HFFc6 (cell line): ENCODE measurements around the gene NDST4. TPM values are rescaled to one million over a fixed set of nuclear protein-coding genes. Genes with fewer than 3 reads are reported as not detected.
"Not testable (repeated sequence)": the region's sequence is repeated elsewhere in the genome, so short reads cannot be mapped to it uniquely, and the experiment has no call there.

Experiments used
- DNase-seq: peaks from one replicate; pipeline ENCODE4 v3.0.0-alpha.2; 2018
- H3K27ac Mint-ChIP-seq: 2 replicates; pipeline ENCODE4 v1.8.0; 2020; ENCODE audit warnings: mild to moderate bottlenecking, mixed read lengths
- H3K27me3 Mint-ChIP-seq: 2 replicates; pipeline ENCODE4 v1.8.0; 2021; ENCODE audit warnings: mild to moderate bottlenecking, moderate library complexity, mixed read lengths; ENCODE audit not compliant: insufficient read depth
- H3K36me3 Mint-ChIP-seq: 2 replicates; pipeline ENCODE4 v1.8.0; 2021; ENCODE audit warnings: low read depth, mixed read lengths
- H3K4me1 Mint-ChIP-seq: 2 replicates; pipeline ENCODE4 v1.8.0; 2020; ENCODE audit warnings: low read depth, mixed read lengths
- H3K4me3 Mint-ChIP-seq: 2 replicates; pipeline ENCODE4 v1.8.0; 2020; ENCODE audit warnings: mild to moderate bottlenecking, moderate library complexity, mixed read lengths
- H3K9me3 Mint-ChIP-seq: 2 replicates; pipeline ENCODE4 v1.8.0; 2020; ENCODE audit warnings: mild to moderate bottlenecking, mixed read lengths
- total RNA-seq, 6 experiments: library from RNA; stranded (reverse); fragmentation: NEBNext Ultra II Directional; extraction: Animal tissue kit (Norgen Biotek cat#: 25700); gene quantifications; 2 replicates in 1 of 6; 3 replicates in 5 of 6; pipeline ENCODE4 v1.2.3, GENCODE V29; 2021
- TF ChIP-seq, protein P1 (sequence below): fragments of 200-600 bp; sonication (generic); IDR thresholded peaks from 2 replicates; pipeline ENCODE4 v1.5.0; 2021; ENCODE audit warnings: antibody characterized with exemption, mild to moderate bottlenecking

Gene NDST4
- total RNA-seq, 6 experiments from 2014 or later = not detected

GRCh38 chr4:114980932-114981708 is 132.3 kb downstream of the NDST4 start:
- Mint-ChIP-seq H3K9me3 (peaks cover 37% of the 10 kb centered on the region), H3K27me3 (no peaks in the 10 kb centered on the region), H3K4me3 (no peak overlapping the region), H3K4me1 (no peaks in the 10 kb centered on the region), H3K36me3 (peaks cover 4% of the 10 kb centered on the region), H3K27ac (no peak overlapping the region)
- DNase-seq = no peak
- TF ChIP-seq, protein P1, sequence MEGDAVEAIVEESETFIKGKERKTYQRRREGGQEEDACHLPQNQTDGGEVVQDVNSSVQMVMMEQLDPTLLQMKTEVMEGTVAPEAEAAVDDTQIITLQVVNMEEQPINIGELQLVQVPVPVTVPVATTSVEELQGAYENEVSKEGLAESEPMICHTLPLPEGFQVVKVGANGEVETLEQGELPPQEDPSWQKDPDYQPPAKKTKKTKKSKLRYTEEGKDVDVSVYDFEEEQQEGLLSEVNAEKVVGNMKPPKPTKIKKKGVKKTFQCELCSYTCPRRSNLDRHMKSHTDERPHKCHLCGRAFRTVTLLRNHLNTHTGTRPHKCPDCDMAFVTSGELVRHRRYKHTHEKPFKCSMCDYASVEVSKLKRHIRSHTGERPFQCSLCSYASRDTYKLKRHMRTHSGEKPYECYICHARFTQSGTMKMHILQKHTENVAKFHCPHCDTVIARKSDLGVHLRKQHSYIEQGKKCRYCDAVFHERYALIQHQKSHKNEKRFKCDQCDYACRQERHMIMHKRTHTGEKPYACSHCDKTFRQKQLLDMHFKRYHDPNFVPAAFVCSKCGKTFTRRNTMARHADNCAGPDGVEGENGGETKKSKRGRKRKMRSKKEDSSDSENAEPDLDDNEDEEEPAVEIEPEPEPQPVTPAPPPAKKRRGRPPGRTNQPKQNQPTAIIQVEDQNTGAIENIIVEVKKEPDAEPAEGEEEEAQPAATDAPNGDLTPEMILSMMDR = no peak

GRCh38 chr4:114980399-114980798 is 133.0 kb downstream of the NDST4 start:
- H3K27ac Mint-ChIP-seq, H3K4me1 Mint-ChIP-seq, H3K36me3 Mint-ChIP-seq, DNase-seq, H3K4me3 Mint-ChIP-seq, H3K27me3 Mint-ChIP-seq: not testable (repeated sequence)
- peaks cover 36% of the 10 kb centered on the region for H3K9me3 Mint-ChIP-seq

- Mint-ChIP-seq H3K9me3 (peaks cover 27% of the 10 kb centered on the region), H3K4me3 (no peak overlapping the region), H3K27ac (no peak overlapping the region), H3K4me1 (no peaks in the 10 kb centered on the region), H3K27me3 (no peaks in the 10 kb centered on the region), H3K36me3 (no peaks in the 10 kb centered on the region; the same call in 1 of the 2 replicates)
- TF ChIP-seq, protein P1 = no peak
- DNase-seq = no peak
Measured at GRCh38 chr4:114976901-114977300, 136.5 kb downstream of the NDST4 start.

- TF ChIP-seq, protein P1 = no peak
- no peak for DNase-seq
- H3K4me1 Mint-ChIP-seq = no peaks in the 10 kb centered on the region
- H3K36me3 Mint-ChIP-seq = no peaks in the 10 kb centered on the region
- peaks cover 21% of the 10 kb centered on the region for H3K9me3 Mint-ChIP-seq
- no peak overlapping the region for H3K4me3 Mint-ChIP-seq
- H3K27me3 Mint-ChIP-seq = no peaks in the 10 kb centered on the region
- no peak overlapping the region for H3K27ac Mint-ChIP-seq
Measured at GRCh38 chr4:114964026-114964425, 149.4 kb downstream of the NDST4 start.

- DNase-seq = no peak
- H3K4me3 Mint-ChIP-seq = no peak overlapping the region
- TF ChIP-seq, protein P1 = no peak
- peaks cover 22% of the 10 kb centered on the region for H3K9me3 Mint-ChIP-seq
- no peaks in the 10 kb centered on the region for H3K4me1 Mint-ChIP-seq
- no peaks in the 10 kb centered on the region for H3K36me3 Mint-ChIP-seq
- H3K27ac Mint-ChIP-seq = no peak overlapping the region
- H3K27me3 Mint-ChIP-seq = peaks cover 2% of the 10 kb centered on the region; the same call in 1 of the 2 replicates
Measured at GRCh38 chr4:114945616-114946015, 167.8 kb downstream of the NDST4 start.

- H3K4me3 Mint-ChIP-seq = no peak overlapping the region
- no peaks in the 10 kb centered on the region for H3K4me1 Mint-ChIP-seq
- peaks cover 2% of the 10 kb centered on the region; the same call in 1 of the 2 replicates for H3K27me3 Mint-ChIP-seq
- H3K9me3 Mint-ChIP-seq = peaks cover 21% of the 10 kb centered on the region
- H3K36me3 Mint-ChIP-seq = no peaks in the 10 kb centered on the region
- no peak overlapping the region for H3K27ac Mint-ChIP-seq
- no peak for DNase-seq
- TF ChIP-seq, protein P1 = no peak
Measured at GRCh38 chr4:114941503-114941902, 171.9 kb downstream of the NDST4 start.
